ENCODE results near the gene IER5L. TPM values are rescaled to one million over a fixed set of nuclear protein-coding genes. Genes with fewer than 3 reads are reported as not detected.

Gene IER5L
- polyA plus RNA-seq, 3 donors = 7.8 to 15.5 (median 14.6) TPM

DNA sequence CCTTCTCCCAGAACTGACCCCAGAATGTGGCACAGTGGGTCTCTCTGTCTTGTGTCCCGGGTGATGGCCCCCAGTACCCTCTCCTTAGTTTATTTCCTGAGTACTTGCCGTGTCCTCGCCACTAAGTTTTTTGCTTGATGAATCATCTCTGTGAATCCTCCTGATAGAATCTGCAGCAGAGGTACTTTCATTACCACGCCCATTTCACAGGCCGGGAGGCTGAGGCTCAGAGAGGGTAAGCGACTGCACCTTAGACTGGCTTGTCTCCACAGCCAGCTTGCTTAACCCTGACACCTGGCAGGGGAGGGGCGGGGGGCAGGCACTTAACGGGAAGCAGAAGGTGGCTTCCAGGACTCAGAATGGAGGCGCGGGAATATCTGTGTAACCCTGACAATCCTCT lies 7.9 kb upstream of the IER5L start:
- no peak for DNase-seq (ENCODE audit: extremely low read depth in 1 of 11, low read depth in 9 of 11, low spot score in 4 of 11)

DNA sequence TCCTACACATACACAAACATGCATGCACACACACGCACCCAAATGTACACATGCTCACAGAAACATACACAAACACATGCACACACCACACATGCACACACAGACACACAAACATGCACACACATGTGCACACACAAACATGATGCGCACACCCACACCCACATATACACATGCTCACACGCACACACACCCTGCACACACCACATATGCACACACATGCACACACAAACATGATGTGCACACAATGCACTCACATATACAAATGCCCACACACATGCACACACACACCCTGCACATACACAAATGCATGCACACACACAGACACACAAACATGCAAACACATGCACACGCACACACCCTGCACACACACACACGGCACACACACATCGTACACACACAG lies 7.3 kb upstream of the IER5L start:
- DNase-seq (ENCODE audit: extremely low read depth in 1 of 11, low read depth in 9 of 11, low spot score in 4 of 11) = no peak

DNA sequence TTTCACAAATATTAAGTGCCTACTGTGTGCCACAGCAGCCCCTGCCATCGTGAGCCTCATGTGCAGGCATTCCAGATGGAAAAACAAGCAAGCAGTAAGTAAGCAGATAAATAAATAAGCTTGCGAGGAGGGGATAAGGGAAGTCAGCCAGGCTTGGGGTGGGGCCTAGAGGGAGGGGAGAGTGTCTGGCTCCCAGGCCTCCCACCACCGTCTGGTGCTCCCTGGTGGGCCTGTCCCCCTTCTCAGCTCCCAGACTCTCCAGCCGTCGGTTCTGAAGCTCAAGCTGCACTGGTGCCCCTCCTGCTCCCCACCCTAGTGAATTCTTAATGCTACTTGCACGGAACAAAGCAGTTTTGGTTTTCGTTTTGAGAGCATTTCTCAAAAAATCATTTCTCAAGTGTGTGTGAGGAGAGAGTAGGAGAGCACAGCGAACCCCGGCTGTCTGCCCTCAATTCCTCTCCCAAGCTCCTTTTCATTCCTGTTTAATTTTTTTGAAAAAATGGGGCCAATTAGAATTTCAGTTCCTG lies 6.6 kb upstream of the IER5L start:
- no peak for DNase-seq (ENCODE audit: extremely low read depth in 1 of 11, low read depth in 9 of 11, low spot score in 4 of 11)

DNA sequence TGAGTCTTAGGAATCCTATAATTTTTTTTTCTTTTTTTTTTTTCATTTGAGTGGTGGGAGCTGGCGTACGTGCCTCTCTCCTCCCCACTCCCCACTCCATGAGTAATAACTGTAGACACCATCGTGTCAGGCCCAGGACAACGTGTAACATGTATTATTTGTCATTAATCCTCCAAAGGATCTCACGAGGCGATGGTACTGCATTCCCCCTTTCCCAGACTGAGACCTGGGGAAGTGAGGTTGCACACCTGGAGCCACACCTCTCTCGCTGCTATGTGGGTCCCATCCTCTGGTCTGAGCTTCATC lies 6.1 kb upstream of the IER5L start:
- no peak for DNase-seq (ENCODE audit: extremely low read depth in 1 of 11, low read depth in 9 of 11, low spot score in 4 of 11)

DNA sequence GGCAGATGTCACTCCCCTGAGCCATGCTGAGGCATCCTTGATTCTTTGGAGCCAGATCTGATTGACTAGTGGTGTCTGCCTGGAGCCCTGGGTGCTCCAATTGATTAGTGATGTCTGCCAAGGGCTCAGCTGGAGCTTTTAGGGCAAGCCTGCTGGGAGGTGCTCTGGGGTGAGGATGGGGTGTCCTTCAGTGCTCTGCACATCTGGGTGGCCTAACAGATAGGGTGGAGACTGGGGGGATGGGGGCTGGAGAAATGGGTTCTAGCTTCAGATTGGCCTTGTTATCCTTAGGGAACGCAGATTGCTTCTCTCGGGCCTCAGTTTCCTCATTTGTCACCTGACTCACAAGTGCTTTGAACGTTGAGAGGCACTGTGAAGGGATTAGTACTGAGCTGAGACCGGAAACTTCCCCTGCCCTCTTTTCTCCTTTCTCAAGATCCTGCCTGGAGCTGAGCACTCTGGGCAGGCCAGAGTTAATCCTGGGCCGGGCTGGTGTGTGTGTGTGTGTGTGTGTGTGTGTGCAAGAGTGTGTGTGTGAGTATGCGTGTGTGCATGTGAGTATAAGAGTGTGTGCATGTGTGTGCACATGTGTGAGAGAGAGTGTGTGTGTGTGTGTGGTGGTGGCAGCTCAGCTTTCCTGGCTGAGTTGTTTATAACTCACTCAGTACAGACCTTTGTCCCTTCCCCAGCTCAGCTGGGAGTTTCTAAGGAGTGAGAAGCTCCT lies 5.6 kb upstream of the IER5L start:
- peak in 1 of 11 donors; percentile 28 for DNase-seq (ENCODE audit: extremely low read depth in 1 of 11, low read depth in 9 of 11, low spot score in 4 of 11)

DNA sequence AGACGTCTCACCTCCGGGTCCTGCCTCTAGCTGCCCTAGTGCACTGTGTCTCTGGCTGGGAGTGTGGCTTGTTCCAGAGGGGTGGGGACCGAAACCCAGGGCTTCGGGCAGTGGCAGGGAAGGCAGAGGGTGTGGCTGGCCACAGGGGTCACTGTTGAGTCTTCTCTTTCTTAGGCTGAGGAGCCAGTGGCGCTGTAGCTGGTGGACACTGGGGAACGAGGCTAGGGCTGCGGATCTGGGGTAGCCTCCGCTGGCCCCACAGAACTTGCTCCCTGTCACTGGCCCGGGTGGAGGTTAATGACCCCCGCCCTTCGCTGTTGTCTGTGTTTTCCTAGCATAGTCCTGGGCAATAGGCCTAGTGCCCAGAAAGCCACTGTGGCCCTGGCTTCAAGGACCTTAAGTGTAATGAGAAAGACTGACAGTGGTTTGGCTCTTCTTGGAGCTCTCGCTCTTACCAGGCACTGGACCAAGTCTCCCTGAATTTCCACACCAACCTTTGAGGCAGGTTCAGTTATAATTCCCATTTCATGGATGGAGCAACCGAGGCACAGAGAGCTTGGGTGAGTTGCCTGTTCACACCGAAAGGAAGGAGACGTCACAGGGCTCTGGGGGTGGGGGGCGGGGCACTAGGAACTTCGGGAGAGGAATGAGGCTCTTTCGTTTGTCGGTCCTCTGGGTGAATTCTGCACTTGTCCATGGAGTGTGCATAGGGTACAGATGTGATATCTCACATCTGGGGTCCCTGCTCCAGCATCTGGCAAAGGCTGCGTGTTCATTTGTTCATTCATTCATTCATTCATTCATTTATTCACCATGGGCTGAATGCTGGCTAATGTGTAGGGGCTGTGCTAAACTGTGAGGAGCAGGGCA lies 4.8 kb upstream of the IER5L start:
- DNase-seq (ENCODE audit: extremely low read depth in 1 of 11, low read depth in 9 of 11, low spot score in 4 of 11) = no peak

DNA sequence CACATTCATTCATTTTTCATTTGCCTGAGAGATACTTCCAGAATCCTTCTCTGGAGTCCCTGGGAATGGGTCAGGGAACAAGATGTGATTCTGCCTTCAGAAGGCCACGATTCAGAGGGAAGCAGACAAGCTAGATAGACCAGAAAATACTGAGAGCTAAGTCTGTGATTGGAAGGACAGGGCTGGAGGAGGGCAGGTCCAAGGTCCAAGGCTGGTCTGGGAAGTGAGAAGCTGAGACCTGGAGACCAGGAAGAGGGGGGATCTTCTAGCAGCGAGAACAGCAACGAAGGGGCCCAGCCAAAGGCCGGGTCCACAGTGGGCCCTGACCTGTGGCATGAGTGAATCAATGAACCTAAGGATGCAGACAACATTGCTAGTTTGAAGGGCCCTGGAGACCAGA lies 4.1 kb upstream of the IER5L start:
- DNase-seq (ENCODE audit: extremely low read depth in 1 of 11, low read depth in 9 of 11, low spot score in 4 of 11) = no peak

DNA sequence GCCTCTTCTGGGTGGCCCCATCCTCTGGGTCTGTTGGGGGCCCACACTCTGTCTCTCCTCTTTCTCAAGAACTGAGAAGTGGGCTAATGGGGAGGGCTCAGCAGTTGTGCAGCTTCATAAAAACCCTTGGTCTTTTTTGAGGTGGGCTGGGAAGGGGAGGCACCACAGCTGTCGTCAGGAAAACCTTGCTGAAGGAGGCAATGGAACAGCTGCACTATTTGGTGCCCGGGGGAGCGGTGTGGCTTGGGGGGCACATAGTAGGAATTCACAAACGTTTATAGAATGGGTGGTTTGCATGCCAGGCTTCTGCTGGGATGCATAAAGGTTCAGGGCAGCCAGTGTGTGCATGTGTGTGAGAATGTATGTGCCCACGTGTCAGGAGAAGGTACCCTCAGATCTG lies 3.2 kb upstream of the IER5L start:
- no peak for DNase-seq (ENCODE audit: extremely low read depth in 1 of 11, low read depth in 9 of 11, low spot score in 4 of 11)

DNA sequence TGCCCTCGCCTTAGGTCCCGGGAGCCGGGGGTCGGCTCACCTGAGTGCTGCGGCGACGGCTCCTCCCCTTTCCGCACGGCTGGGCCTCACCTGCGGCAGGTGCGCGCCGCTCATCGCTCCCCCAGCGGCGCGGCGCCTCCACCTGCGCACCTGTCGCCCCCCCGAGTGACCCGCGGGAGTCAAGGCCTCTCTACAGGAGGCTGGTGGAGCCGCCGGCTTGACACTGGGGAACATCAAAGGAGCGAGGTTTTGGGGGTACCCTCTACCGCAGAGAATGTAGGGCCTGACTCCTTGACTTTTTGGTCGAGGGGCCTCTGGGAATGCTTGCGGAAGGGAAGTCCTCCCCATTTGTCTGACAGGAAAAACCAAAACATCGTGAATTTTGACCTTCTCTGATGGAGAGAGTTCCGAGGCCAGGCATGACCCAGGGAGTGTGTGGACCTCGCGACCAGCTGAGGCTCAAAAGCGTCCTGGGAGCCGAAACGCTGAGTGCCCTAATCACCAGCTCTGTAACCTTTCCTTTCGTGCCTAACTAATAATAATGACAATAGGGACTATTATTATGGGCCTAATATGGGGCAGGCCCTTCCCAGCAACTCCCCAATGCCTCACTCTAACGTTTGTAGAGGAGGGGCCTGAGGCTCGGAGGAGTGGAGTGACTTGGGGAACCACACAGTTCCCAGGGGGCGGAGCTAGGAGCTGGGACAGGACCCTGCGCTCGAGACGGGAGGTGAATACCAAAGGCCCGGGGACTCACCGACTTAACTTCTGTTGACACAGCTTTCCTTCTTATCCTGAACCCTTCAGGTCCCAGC lies 714 bp upstream of the IER5L start:
- DNase-seq (ENCODE audit: extremely low read depth in 1 of 11, low read depth in 9 of 11, low spot score in 4 of 11) = no peak

DNA sequence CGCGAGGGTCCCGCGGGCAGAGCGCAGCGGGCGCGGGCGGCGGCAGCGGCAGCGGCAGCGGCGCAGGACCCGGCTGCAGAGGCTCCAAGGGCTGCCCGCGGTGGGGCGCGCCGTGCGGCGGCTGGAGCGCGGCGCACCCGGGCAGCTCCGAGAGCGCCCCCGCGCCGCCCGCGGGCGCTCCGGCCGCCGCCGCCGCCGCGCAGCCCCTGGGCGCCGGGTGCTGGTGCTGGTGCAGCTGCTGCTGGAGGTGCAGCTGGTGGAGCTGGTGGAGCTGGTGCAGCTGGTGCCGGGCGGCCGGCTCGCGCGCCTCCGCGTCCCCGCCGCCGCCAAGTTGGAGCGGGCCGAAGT lies 644 bp downstream of the IER5L start:
- DNase-seq (ENCODE audit: extremely low read depth in 1 of 11, low read depth in 9 of 11, low spot score in 4 of 11) = no peak

DNA sequence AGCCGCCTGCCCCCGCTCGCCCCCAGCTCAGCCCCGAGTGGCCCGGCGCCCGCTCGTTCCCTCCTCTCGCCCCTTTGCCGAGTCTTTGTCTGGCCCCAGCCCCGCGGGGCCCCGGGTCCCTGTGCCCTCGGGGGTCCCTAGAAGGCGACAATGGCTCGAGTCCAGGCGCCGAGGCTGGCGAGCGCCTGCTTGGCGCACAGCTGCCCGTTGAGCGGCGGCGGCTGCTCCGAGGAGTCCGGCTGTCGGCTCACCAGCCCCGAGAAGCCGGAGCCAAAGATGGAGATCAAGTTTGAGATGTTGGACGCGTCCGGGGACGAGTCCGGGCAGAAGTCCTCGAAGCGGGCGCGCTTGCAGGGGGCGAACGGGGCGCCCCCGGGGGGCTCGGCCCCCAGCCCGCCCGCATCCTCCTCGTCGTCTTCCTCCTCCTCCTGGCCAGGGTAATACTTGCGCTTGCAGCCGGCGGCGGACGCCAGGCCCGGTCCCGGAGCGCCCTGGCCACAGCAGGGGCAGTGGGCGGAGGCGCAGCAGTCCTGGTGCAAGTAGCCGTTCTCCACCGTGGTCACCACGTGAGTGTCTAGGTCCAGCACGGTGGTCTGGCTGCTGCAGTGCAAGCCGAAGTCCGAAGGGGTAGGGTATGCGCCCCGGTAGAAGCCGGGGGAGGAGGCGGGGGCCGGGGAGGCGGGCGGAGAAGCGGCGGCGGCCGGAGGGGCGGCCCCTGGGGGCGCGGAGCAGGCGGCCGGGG lies 1.2 kb downstream of the IER5L start:
- no peak for DNase-seq (ENCODE audit: extremely low read depth in 1 of 11, low read depth in 9 of 11, low spot score in 4 of 11)

DNA sequence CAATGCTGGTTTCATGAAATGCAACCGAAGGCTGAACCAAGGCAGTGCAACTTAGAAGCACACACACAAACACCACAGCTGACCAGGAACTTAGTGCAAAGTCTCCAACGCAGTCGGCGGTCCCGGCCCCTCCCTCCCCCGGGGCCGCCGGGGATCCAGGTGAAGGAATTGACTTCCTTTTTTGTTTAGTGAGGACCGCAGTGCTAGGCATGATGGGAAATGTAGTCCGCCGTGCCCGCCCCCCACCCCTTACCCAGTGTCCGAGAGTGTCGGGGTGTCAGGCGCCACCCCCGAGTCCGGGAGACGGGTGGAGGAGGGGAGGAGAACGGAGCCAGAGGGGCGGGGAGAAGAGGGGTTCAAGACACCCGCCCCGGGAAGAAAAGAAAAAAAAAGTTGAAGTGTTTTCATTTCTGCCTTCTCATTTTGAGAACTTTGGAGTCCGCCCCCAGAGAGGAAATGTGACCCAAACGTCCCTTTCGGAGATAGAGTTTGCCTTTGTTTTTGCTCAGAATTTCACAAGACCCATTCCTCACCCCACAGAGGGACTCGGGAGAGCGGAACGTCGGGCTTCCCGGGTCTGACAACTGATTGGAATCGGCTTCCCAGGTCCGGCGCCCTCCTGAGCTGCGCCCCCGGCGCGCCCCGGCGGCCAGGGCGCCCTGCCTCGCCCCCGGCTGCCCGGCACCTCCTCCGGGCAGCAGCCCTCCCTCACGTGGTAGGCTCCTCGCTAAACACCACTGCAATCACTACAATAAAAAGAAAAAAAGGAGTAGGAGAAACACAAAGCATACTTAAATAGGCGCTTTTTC lies 2.0 kb downstream of the IER5L start:
- peak in 8 of 11 donors; percentile 77 to 90 (median 87) for DNase-seq (ENCODE audit: extremely low read depth in 1 of 11, low read depth in 9 of 11, low spot score in 4 of 11)

DNA sequence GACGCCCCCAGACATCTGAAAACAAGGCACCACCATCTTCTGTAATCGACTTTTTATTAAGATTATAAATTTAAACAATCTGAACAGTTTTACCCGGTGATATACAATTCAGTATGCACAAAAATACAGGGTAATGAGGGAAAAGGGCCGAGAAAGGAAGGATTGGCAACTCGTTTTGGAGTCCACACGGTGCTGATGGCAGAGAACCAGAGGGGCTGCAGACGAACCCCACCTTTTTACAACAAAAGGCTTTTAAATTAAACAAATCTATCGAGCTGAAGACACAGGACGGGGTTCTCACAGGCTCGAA lies 2.6 kb downstream of the IER5L start:
- DNase-seq (ENCODE audit: extremely low read depth in 1 of 11, low read depth in 9 of 11, low spot score in 4 of 11) = no peak

DNA sequence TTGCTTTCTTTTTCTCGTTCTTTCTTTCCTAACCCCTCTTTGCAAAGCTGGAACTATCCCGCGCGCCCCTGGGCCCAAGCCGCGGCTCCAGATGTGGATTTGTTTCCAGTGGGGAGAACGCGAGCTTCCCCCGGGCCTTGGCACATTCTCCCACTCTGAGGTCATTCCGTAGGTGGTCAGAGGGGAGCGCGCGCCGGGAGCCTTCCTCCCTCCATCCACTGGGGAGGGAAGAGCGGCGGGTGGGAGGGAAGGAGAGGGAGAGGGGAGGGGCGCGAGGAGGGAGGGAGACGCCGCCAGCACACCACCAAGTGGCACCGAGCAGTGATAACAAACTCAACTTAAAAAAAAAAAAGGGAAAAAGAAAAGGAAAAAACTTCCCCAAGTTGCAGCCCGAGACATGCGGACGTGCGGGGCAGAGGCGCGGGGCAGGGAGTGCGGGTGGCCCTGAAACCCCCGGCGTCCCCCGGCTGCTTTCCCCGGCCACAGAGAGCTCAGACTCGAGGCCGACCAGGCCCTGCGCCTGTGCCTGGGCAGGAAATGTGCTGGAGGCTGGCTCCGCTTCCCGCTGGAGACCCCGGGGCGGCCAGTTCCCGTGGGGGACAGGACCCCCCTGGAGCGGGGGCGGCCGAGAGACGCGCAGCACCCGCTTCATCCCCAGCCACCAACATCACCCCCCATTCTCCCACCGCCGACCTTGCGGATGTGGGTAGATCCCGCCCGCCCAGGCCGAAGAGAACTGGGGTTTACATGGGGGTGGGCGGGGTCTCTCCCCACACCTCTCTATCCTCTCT lies 3.1 kb downstream of the IER5L start:
- DNase-seq (ENCODE audit: extremely low read depth in 1 of 11, low read depth in 9 of 11, low spot score in 4 of 11) = peak in 6 of 11 donors; percentile 75 to 81 (median 80)

DNA sequence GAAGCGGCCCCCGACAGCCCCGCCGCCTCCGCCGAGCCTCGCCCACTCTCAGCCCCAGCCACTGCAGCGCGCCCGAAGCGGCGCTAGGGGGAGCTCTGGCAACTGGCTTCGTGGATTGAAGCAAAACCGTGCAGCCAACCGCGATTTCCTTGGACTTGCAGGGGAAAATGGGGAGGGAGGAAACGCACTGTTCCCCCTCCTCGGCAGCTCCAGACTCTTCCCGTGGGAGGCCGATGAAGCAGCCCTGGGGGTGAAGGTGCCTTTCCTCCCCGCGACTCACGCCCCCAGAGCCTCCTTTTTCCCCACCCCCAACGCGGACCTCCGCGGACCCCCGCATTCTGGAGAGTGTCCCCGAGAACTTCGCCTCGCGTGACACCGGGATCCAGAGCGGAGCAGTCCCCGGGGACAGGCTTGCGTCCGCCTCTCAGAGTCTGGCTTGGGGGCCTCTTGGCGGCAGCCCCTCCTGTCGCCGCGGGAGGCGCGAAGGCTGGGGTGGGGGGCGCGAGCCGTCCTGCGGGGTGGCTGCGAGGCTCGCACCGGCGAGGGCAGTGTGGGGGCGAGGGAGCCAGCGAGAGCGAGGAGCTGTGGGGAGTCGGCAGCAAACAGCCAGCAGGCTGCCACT lies 3.8 kb downstream of the IER5L start:
- DNase-seq (ENCODE audit: extremely low read depth in 1 of 11, low read depth in 9 of 11, low spot score in 4 of 11) = peak in 8 of 11 donors; percentile 83 to 91 (median 88)

DNA sequence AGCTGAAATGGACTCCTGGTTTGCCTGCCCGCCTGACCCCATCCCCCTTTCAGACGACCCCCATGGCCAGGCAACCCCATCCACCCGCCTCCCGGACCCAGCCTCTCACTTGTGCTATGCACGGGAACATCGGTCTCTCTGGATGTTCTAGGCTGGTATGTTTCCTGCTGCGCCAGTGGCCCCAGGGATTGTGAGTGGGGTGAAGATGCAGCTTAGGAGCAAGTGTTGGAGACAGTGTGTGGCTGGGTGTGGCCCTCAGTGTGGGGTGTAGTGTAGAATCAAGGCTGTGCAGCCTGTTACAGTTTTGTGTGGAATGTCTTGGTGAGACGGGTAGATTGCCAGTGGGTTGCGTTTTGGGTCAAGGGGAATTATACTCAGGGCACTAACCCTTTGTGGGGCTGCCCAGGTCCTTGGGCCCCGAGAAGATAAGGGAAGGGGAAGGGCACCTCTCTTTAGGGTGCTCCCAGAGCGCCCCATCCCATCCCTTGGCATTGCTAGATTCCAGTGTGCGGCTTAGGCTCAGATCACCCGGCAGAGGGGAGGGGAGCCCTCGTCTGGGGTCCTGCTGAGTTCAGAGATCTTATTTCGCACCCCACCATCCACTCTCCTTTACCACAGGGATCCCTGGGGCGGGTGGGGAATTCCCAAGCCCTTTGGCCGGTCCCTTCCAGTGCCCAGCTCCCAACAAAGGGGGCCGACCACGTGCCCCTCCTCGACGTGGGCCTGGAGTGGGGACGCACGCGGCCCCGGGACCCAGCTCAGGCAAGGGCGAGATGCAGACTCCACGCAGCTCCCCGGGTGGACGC lies 4.6 kb downstream of the IER5L start:
- no peak for DNase-seq (ENCODE audit: extremely low read depth in 1 of 11, low read depth in 9 of 11, low spot score in 4 of 11)

Data from renal cortex interstitium (tissue), 11 donors.